Natural killer cell (primary cell): ENCODE measurements around the gene POGLUT2. TPM values are rescaled to one million over a fixed set of nuclear protein-coding genes. Genes with fewer than 3 reads are reported as not detected.

ENCODE experiments used
- ATAC-seq, 3 donors: fragments of 150-1000 bp in 2 of 3; fragments of 200-7000 bp in 1 of 3; cut with Tn5 transposase; 1 replicate in 1 of 3; 2 replicates in 2 of 3; pipeline ENCODE4 v1.10.0; 2021; ENCODE audit warnings: mild to moderate bottlenecking in 2 of 3, moderate library complexity in 2 of 3
- DNase-seq, 2 donors: peaks; one replicate each; pipeline versions ENCODE4 v3.0.0 to v3.0.0-alpha.2; 2013 to 2021; ENCODE audit warnings: mixed read lengths in 1 of 2
- H3K27ac ChIP-seq: one replicate; pipeline ENCODE4 v1.5.1; 2013; ENCODE audit warnings: mild to moderate bottlenecking, low read length
- H3K27me3 ChIP-seq: one replicate; pipeline ENCODE4 v1.6.1; 2013; ENCODE audit warnings: low read length; ENCODE audit not compliant: control insufficient read depth, insufficient read depth
- H3K36me3 ChIP-seq: one replicate; pipeline ENCODE4 v1.6.1; 2013; ENCODE audit warnings: low read length; ENCODE audit not compliant: control insufficient read depth, insufficient read depth
- H3K4me1 ChIP-seq: one replicate; pipeline ENCODE4 v1.6.1; 2013; ENCODE audit warnings: low read length; ENCODE audit not compliant: control insufficient read depth, insufficient read depth
- H3K4me3 ChIP-seq: one replicate; pipeline ENCODE4 v1.5.1; 2013; ENCODE audit warnings: low read length
- H3K9me3 ChIP-seq: one replicate; pipeline ENCODE4 v1.6.1; 2013; ENCODE audit warnings: low read length; ENCODE audit not compliant: control insufficient read depth, insufficient read depth
- H3K27ac Mint-ChIP-seq, 2 donors: one replicate each; pipeline ENCODE4 v1.8.0; 2022; ENCODE audit warnings: mild to moderate bottlenecking in 2 of 2, mixed read lengths in 2 of 2, moderate library complexity in 1 of 2
- H3K27me3 Mint-ChIP-seq, 2 donors: one replicate each; pipeline ENCODE4 v1.8.0; 2022; ENCODE audit warnings: low read depth in 2 of 2, mixed read lengths in 2 of 2
- H3K36me3 Mint-ChIP-seq: one replicate; pipeline ENCODE4 v1.8.0; 2022; ENCODE audit warnings: mixed read lengths
- H3K4me1 Mint-ChIP-seq, 2 donors: one replicate each; pipeline ENCODE4 v1.8.0; 2022; ENCODE audit warnings: mixed read lengths in 2 of 2
- H3K4me3 Mint-ChIP-seq: one replicate; pipeline ENCODE4 v1.8.0; 2022; ENCODE audit warnings: mild to moderate bottlenecking, moderate library complexity, mixed read lengths
- H3K9me3 Mint-ChIP-seq, 2 donors: one replicate each; pipeline ENCODE4 v1.8.0; 2022; ENCODE audit warnings: mixed read lengths in 2 of 2
- CTCF ChIP-seq: fragments of 200-600 bp; IDR thresholded peaks from one replicate; pipeline ENCODE4 v1.8.0; 2022; ENCODE audit warnings: antibody characterized with exemption
- WGBS: methylation state at CpG from one replicate; pipeline ENCODE4 v1.1.7; 2013; ENCODE audit warnings: missing lambda C conversion rate; ENCODE audit not compliant: insufficient coverage; 5-methylcytosine and 5-hydroxymethylcytosine counted together
- intact Hi-C: fragments of 100-400 bp; cut with micrococcal nuclease; formaldehyde crosslinking; loops from one replicate; pipeline ENCODE4 v1.14.2; 2022
- total RNA-seq, 4 donors: library from RNA; stranded (reverse); fragments of 120-200 nt in 1 of 4; gene quantifications; one replicate each; pipeline versions ENCODE4 v1.2.3 to v1.2.4, GENCODE V29; 2013 to 2022

The POGLUT2 gene
- total RNA-seq, 3 donors from 2014 or later (not counting 1 experiment from before 2014, with no cell fraction given) = 0.28 to 5.1 (median 0.53) TPM

GRCh38 chr13:102776271-102776670 is 22.5 kb downstream of the POGLUT2 start:
- Histone ChIP-seq H3K9me3 (no peaks in the 10 kb centered on the region), H3K27me3 (no peaks in the 10 kb centered on the region), H3K4me1 (peaks cover 44% of the 10 kb centered on the region), H3K4me3 (no peak overlapping the region), H3K27ac (no peak overlapping the region), H3K36me3 (no peaks in the 10 kb centered on the region)
- intact Hi-C loops = no loop called here
- Mint-ChIP-seq H3K4me3 (peak overlapping the region; percentile 17), H3K36me3 (no peaks in the 10 kb centered on the region), H3K27ac (no peak overlapping the region), H3K27me3 (no peaks in the 10 kb centered on the region), H3K9me3 (no peaks in the 10 kb centered on the region), H3K4me1 (peaks cover 54% of the 10 kb centered on the region in 2 donors)
- no peak for DNase-seq
- no peak for ATAC-seq
- WGBS = 80% methylated on average over 2 of the region's 2 CpGs
- no peak for TF ChIP-seq CTCF

- Mint-ChIP-seq H3K27me3 (no peaks in the 10 kb centered on the region), H3K36me3 (no peaks in the 10 kb centered on the region), H3K9me3 (no peaks in the 10 kb centered on the region), H3K4me3 (peak overlapping the region; percentile 93), H3K27ac (peak overlapping the region; percentile 90 to 96), H3K4me1 (peaks cover 46 to 55% of the 10 kb centered on the region in 2 donors)
- DNase-seq (no peak), ATAC-seq (no peak)
- intact Hi-C loops = no loop called here
- no peak for TF ChIP-seq CTCF
- H3K4me3 ChIP-seq = no peak overlapping the region
- 69% methylated on average over 14 of the region's 14 CpGs for WGBS
- H3K36me3 ChIP-seq = no peaks in the 10 kb centered on the region
- no peaks in the 10 kb centered on the region for H3K9me3 ChIP-seq
- H3K27me3 ChIP-seq = no peaks in the 10 kb centered on the region
- H3K4me1 ChIP-seq = peaks cover 38% of the 10 kb centered on the region
- H3K27ac ChIP-seq = peak overlapping the region; percentile 86
These were observed 23.9 kb downstream of the POGLUT2 start for GRCh38 chr13:102774591-102775520.

GRCh38 chr13:102774214-102774568 is 24.6 kb downstream of the POGLUT2 start:
- peaks cover 34% of the 10 kb centered on the region for H3K4me1 ChIP-seq
- no peak for DNase-seq
- H3K9me3 ChIP-seq = no peaks in the 10 kb centered on the region
- H3K4me1 Mint-ChIP-seq = peaks cover 43 to 52% of the 10 kb centered on the region in 2 donors
- H3K27ac ChIP-seq = peak overlapping the region; percentile 86
- peak overlapping the region; percentile 90 to 96 for H3K27ac Mint-ChIP-seq
- ATAC-seq = no peak
- TF ChIP-seq CTCF = no peak
- peak overlapping the region; percentile 83 for H3K4me3 ChIP-seq
- H3K9me3 Mint-ChIP-seq = no peaks in the 10 kb centered on the region
- H3K36me3 Mint-ChIP-seq = no peaks in the 10 kb centered on the region
- intact Hi-C loops = no loop called here
- H3K4me3 Mint-ChIP-seq = peak overlapping the region; percentile 93
- 57% methylated on average over 27 of the region's 27 CpGs for WGBS
- H3K27me3 ChIP-seq = no peaks in the 10 kb centered on the region
- H3K36me3 ChIP-seq = no peaks in the 10 kb centered on the region
- H3K27me3 Mint-ChIP-seq = no peaks in the 10 kb centered on the region
